ENCODE results near the gene TEX29. TPM values are rescaled to one million over a fixed set of nuclear protein-coding genes. Genes with fewer than 3 reads are reported as not detected.
A peak's percentile ranks its signal among the peaks of the same experiment; 100 is the strongest.

The TEX29 gene
- total RNA-seq, 1 experiment from 2014 or later: 0.45 TPM

- no peak for TF ChIP-seq EZH2 (IDR thresholded peaks at IDR 0.05; ENCODE audit: borderline replicate concordance, low read depth, low read length, poor library complexity, severe bottlenecking)
- 0 out of 2 replicates have a peak, but pooled peaks have one; percentile 12 for TF ChIP-seq CTCF (conservative IDR thresholded peaks at IDR 0.05; ENCODE audit: low read depth, low read length)
- Histone ChIP-seq H3K36me3 (ENCODE audit: insufficient read depth, low read length, poor library complexity, severe bottlenecking) (peaks cover 12% of the 10 kb centered on the region), H3K27ac (ENCODE audit: low read depth, low read length, poor library complexity, severe bottlenecking) (no peak overlapping the region), H3K4me3 (ENCODE audit: low read depth, low read length, poor library complexity, severe bottlenecking) (no peak overlapping the region), H3K9me3 (ENCODE audit: low read depth, low read length, poor library complexity, severe bottlenecking) (no peaks in the 10 kb centered on the region), H3K27me3 (replicated peaks; ENCODE audit: insufficient read depth, low read depth, low read length, poor library complexity) (no peaks in the 10 kb centered on the region), H3K4me1 (ENCODE audit: insufficient read depth, low read length, poor library complexity, severe bottlenecking) (no peaks in the 10 kb centered on the region)
- ChIA-PET CTCF (interaction anchor here (0.7 kb wide), 1 partner anchor 1104 kb away, joined by 3 read pairs; no protein-coding TSS in a partner anchor), POLR2A (ENCODE audit: low non-redundant PET) (no interaction called here)
- no TSS peak for BruUV-seq (replicated peaks)
- DNase-seq (ENCODE audit: low spot score): no peak
- intact Hi-C loops (cut with micrococcal nuclease; ENCODE audit: unreplicated experiment): no loop called here
These were observed 34.3 kb upstream of the TEX29 start for GRCh38 chr13:111286162-111286561.

- POLR2A ChIA-PET (ENCODE audit: low non-redundant PET): no interaction called here
- H3K4me1 ChIP-seq (ENCODE audit: insufficient read depth, low read length, poor library complexity, severe bottlenecking): no peaks in the 10 kb centered on the region
- BruUV-seq (replicated peaks): no TSS peak
- no peak for DNase-seq (ENCODE audit: low spot score)
- H3K9me3 ChIP-seq (ENCODE audit: low read depth, low read length, poor library complexity, severe bottlenecking): no peaks in the 10 kb centered on the region
- H3K36me3 ChIP-seq (ENCODE audit: insufficient read depth, low read length, poor library complexity, severe bottlenecking): peaks cover 12% of the 10 kb centered on the region
- no peaks in the 10 kb centered on the region for H3K27me3 ChIP-seq (replicated peaks; ENCODE audit: insufficient read depth, low read depth, low read length, poor library complexity)
- intact Hi-C loops (cut with micrococcal nuclease; ENCODE audit: unreplicated experiment): no loop called here
- no peak overlapping the region for H3K4me3 ChIP-seq (ENCODE audit: low read depth, low read length, poor library complexity, severe bottlenecking)
- no peak overlapping the region for H3K27ac ChIP-seq (ENCODE audit: low read depth, low read length, poor library complexity, severe bottlenecking)
- TF ChIP-seq CTCF (conservative IDR thresholded peaks at IDR 0.05; ENCODE audit: low read depth, low read length): no peak
- TF ChIP-seq EZH2 (IDR thresholded peaks at IDR 0.05; ENCODE audit: borderline replicate concordance, low read depth, low read length, poor library complexity, severe bottlenecking): no peak
- CTCF ChIA-PET: no interaction called here
These were observed 33.7 kb upstream of the TEX29 start for GRCh38 chr13:111286749-111287148.

- no peak for TF ChIP-seq CTCF (conservative IDR thresholded peaks at IDR 0.05; ENCODE audit: low read depth, low read length)
- no peak for TF ChIP-seq EZH2 (IDR thresholded peaks at IDR 0.05; ENCODE audit: borderline replicate concordance, low read depth, low read length, poor library complexity, severe bottlenecking)
- no TSS peak for BruUV-seq (replicated peaks)
- Histone ChIP-seq H3K9me3 (ENCODE audit: low read depth, low read length, poor library complexity, severe bottlenecking) (no peaks in the 10 kb centered on the region), H3K27me3 (replicated peaks; ENCODE audit: insufficient read depth, low read depth, low read length, poor library complexity) (no peaks in the 10 kb centered on the region), H3K27ac (ENCODE audit: low read depth, low read length, poor library complexity, severe bottlenecking) (no peak overlapping the region), H3K4me3 (ENCODE audit: low read depth, low read length, poor library complexity, severe bottlenecking) (no peak overlapping the region), H3K36me3 (ENCODE audit: insufficient read depth, low read length, poor library complexity, severe bottlenecking) (peaks cover 10% of the 10 kb centered on the region), H3K4me1 (ENCODE audit: insufficient read depth, low read length, poor library complexity, severe bottlenecking) (no peaks in the 10 kb centered on the region)
- intact Hi-C loops (cut with micrococcal nuclease; ENCODE audit: unreplicated experiment): no loop called here
- ChIA-PET POLR2A (ENCODE audit: low non-redundant PET) (no interaction called here), CTCF (no interaction called here)
- no peak for DNase-seq (ENCODE audit: low spot score)
These were observed 33.2 kb upstream of the TEX29 start for GRCh38 chr13:111287201-111287600.
